SU-DHL-6 (cell line): Measurements from ENCODE around the gene CENPB.

ENCODE experiments used
- CTCF ChIP-seq: fragments of 200-600 bp; sonication (generic); IDR thresholded peaks from one replicate; pipeline ENCODE4 v1.5.1; 2017; ENCODE audit warnings: antibody characterized with exemption, mild to moderate bottlenecking, low read length, moderate library complexity; ENCODE audit not compliant: insufficient read depth, poor library complexity, severe bottlenecking
- EZH2phosphoT487 ChIP-seq: fragments of 200-600 bp; sonication (generic), shearing (Covaris generic); conservative IDR thresholded peaks from 2 replicates; pipeline ENCODE4 v1.6.1; 2018; ENCODE audit warnings: mild to moderate bottlenecking, antibody characterized with exemption, low read length, moderate library complexity, mixed read lengths

DNA sequence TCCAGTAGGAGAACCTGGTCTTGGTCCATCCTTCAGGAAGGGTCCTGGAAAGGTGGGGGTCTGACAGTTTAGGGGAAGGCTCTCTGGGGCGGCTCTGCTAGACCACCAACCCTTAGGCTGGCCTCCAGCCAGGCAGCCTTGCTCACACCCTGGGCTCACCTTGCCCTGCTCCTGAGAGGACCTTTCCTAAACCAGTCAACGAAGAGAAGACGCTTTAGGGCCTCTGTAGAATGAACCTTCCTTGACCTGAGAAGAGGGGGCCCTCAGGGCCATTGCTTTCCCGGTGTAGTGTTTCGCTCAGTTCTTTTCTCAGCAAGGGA is 10.6 kb upstream of the CENPB start:
- TF ChIP-seq CTCF: no peak
- no peak for TF ChIP-seq EZH2phosphoT487
